Fibroblast of mammary gland (primary cell): ENCODE data around the gene GRAMD2B.
A peak's percentile ranks its signal among the peaks of the same experiment; 100 is the strongest.

ENCODE experiments used
- DNase-seq: peaks from one replicate; pipeline ENCODE4 v3.0.0-alpha.2; 2010; ENCODE audit warnings: low read depth
- H3K4me3 ChIP-seq: 2 replicates; pipeline ENCODE4 v1.5.1; 2011; ENCODE audit warnings: low read depth, mild to moderate bottlenecking, low read length, moderate library complexity; ENCODE audit not compliant: control insufficient read depth
- TF ChIP-seq, protein P1 (sequence below): conservative IDR thresholded peaks from 2 replicates; pipeline ENCODE4 v1.5.1; 2011; ENCODE audit warnings: low read depth, low read length, inconsistent platforms; ENCODE audit not compliant: control insufficient read depth, insufficient read depth

Gene GRAMD2B

DNA sequence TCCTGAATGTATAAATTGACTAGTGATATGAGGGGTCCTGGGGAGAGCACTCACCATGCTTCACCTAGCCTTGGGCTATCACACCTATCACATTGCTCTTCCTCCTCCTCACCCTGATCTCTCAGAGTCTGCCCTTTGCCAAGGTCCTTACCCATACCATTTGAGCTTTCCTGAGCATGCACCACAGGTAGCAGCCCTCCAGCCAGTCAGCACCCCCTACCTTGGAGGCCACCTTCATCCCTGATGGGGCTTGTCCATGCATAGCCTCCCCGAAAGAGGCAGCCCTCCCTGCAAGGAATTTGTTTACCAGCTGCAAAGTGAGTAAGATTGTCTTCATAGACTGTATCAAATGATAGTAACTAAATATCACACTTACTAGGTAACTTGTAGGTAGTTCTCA is 88.8 kb downstream of the GRAMD2B start:
- no peak overlapping the region for H3K4me3 ChIP-seq
- TF ChIP-seq, protein P1, sequence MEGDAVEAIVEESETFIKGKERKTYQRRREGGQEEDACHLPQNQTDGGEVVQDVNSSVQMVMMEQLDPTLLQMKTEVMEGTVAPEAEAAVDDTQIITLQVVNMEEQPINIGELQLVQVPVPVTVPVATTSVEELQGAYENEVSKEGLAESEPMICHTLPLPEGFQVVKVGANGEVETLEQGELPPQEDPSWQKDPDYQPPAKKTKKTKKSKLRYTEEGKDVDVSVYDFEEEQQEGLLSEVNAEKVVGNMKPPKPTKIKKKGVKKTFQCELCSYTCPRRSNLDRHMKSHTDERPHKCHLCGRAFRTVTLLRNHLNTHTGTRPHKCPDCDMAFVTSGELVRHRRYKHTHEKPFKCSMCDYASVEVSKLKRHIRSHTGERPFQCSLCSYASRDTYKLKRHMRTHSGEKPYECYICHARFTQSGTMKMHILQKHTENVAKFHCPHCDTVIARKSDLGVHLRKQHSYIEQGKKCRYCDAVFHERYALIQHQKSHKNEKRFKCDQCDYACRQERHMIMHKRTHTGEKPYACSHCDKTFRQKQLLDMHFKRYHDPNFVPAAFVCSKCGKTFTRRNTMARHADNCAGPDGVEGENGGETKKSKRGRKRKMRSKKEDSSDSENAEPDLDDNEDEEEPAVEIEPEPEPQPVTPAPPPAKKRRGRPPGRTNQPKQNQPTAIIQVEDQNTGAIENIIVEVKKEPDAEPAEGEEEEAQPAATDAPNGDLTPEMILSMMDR = no peak
- DNase-seq = no peak

DNA sequence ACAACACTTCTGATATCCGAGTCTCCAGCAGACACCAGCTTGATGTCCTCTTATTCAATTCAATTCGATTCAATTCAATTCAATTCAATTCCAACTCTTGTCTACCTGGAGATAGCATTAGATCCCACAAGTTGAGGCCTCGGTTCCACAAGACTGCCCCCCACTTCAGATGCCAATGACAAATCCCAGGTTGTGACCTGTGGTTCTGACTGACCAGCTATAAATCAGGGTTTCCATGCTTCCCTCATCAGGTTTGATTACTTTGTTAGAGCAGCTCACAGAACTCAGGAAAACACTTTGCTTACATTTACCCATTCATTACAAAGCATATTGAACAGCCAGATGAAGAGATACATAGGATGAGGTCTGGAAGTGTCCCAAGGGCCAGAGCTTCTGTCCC is 89.2 kb downstream of the GRAMD2B start:
- TF ChIP-seq, protein P1 = no peak
- no peak for DNase-seq
- no peak overlapping the region for H3K4me3 ChIP-seq

DNA sequence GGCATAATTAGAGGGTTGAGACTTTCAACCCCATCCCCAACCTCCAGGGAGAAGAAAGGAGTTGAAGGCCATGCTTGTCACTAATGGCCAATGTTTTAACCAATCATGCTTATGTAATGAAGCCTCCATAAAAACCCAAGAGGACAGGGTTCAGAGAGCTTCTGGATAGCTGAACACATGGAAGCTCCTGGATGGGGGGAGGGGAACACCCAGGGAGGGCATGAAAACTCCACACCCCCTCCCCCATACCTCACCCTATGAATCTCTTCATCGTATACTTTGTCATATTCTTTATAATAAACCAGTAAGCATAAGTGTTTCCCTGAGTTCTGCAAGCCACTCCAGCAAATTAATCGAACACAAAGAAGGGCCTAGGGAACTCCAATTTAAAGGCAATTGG is 90.1 kb downstream of the GRAMD2B start:
- H3K4me3 ChIP-seq = no peak overlapping the region
- TF ChIP-seq, protein P1 = no peak
- no peak for DNase-seq

DNA sequence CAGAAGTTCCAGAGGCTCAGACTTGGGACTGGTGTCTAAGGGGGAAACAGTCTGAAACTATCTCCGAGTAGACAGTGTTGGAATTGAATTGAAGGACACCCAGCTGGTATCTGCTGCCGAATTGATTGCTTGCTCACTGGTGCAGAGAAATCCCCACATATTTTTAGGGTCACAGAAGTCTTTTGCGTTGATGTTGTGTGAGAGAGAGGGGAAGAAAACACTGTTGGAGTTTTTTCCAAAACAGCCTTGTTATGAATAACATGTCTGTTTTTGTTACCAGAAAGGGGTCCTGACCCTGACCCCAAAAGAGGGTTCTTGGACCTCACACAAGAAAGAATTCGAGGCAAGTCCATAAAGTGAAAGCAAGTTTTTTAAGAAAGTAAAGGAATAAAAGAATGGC is 90.5 kb downstream of the GRAMD2B start:
- no peak overlapping the region for H3K4me3 ChIP-seq
- TF ChIP-seq, protein P1 = no peak
- no peak for DNase-seq

DNA sequence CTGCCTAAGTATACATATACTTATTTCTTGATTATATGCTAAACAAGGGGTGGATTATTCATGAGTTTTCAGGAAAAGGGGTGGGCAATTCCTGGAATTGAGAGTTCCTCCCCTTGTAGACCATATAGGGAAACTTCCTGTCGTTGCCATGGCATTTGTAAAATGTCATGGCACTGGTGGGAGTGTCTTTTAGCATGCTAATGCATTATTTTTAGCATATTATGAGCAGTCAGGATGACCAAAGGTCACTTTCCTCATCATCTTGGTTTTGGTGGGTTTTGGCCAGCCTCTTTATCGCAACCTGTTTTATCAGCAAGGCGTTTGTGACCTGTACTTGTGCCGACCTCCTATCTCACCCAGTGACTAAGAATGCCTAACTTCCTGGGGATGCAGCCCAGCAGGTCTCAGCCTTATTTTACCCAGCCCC is 90.9 kb downstream of the GRAMD2B start:
- no peak overlapping the region for H3K4me3 ChIP-seq
- DNase-seq = peak; percentile 50
- TF ChIP-seq, protein P1 = no peak

DNA sequence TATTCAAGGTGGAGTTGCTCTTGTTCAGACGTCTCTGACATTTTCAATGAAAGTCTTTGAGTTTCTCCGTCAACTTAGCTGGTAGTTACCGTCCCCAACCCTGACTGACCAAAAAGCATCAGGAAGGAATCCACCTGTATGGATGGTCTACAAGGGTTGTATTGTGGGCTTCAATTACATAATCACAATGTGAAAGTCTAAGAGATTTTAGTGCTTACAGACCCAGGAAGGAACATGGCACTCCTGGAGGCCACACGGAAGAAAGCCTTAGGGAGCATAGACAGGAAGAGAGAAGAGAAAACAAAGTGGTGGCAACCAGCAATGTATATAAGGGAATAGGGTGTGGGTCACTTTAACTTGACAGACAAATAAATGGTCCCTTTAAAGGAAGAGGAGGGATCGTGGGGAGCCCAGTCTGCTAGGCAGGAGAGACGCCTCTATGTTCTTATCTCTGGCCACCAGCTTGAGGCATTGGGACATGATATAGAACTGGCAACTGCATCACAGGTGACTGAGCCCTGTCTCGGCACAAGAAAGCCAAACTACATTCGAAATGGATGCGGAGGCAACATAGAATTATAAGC is 91.4 kb downstream of the GRAMD2B start:
- TF ChIP-seq, protein P1 = no peak
- no peak for DNase-seq
- no peak overlapping the region for H3K4me3 ChIP-seq

DNA sequence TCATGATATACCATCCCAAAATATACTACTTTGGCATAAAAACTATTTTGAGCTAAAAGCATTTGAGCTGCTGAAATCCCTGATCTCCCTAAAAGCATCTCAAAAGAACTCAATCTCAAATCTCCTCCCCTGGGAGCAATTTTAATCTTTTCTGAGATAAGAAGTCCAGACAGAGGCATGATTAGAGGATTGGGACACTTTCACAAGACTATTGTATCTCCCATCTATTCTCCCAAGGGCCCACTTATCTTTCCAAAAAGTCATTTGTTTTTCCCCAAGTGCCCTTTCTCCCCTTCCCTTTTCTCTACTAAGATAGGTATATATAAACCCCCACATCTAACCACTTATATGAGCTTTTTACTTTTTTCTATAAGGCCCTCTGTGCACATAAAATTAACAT is 92.1 kb downstream of the GRAMD2B start:
- no peak for DNase-seq
- H3K4me3 ChIP-seq = no peak overlapping the region
- TF ChIP-seq, protein P1 = no peak
